Heart left ventricle (tissue), 13 donors: ENCODE measurements around the gene FURIN.

Experiments used
- POLR2A ChIP-seq, 2 donors: fragments of 450-650 bp; IDR thresholded peaks; one replicate each; pipeline ENCODE4 v1.6.1; 2017; ENCODE audit warnings: antibody characterized with exemption in 2 of 2, mild to moderate bottlenecking in 2 of 2, moderate library complexity in 2 of 2
- TF ChIP-seq, protein P1 (sequence below), 12 donors: fragments of 200-600 bp; sonication (generic) in 4 of 12; IDR thresholded peaks; one replicate each; pipeline versions ENCODE4 v1.5.0 to v1.8.0; 2018 to 2022; ENCODE audit warnings: antibody characterized with exemption in 12 of 12, mild to moderate bottlenecking in 5 of 12
- donor health status: ischemic (EF 13 %, LVEDD 7.1; RV severe dilation, severe dysfunction).
- donor health status: DM: no; HTN: yes; CAD: no.
- donor health status: DM: no; HTN: no; CAD: no.
- donor health status: ischemic (EF 25% LVEDD 6.9; RV normal size, moderate dysfunction).
- donor health status: ischemic (EF 25% LVEDD 5.7; RV mildly dilated, moderate dysfunction).
- donor health status: ischemic (EF 35%, LVEDD 5.7; RV mildly dilated, moderate dysfunction).
- donor health status: nonischemic (EF 11% LVEDD 7.7; RV severe dilation, severe dysfunction).
- donor health status: DM: yes; HTN: yes; CAD: no.
- donor health status: PGD.
- donor health status: ischemic (EF 29% LVEDD 5.4; RV normal size, mild dysfunction).
- donor health status: nonischemic (EF 23%, LVEDD 6.1; RV moderate dilation, normal function).

DNA sequence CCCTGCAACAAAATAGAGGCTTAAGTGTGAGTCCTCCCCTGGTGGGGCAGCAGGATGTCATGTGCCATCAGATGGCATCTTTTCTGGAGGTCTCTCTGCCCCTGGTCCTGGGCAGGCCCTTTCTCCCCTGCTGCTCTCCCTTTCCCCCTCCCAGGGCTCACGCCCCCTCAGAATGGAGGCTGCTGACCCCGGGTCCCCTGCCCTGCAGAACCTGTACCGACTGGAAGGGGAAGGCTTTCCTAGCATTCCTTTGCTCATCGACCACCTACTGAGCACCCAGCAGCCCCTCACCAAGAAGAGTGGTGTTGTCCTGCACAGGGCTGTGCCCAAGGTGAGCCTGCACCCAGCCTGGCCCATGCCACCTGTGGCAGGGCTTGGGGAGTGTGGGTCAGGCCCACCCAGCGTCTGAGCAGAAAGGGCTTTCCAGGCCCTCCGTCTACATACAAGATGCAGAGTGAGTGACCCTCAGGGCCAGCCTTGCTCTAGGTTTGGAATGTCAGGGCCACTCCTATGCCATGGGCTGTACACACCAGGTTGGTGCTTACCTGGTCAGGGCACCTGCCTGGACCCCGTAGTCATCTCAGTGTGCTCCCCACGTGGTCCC is 23.1 kb downstream of the FURIN start:
- TF ChIP-seq, protein P1, sequence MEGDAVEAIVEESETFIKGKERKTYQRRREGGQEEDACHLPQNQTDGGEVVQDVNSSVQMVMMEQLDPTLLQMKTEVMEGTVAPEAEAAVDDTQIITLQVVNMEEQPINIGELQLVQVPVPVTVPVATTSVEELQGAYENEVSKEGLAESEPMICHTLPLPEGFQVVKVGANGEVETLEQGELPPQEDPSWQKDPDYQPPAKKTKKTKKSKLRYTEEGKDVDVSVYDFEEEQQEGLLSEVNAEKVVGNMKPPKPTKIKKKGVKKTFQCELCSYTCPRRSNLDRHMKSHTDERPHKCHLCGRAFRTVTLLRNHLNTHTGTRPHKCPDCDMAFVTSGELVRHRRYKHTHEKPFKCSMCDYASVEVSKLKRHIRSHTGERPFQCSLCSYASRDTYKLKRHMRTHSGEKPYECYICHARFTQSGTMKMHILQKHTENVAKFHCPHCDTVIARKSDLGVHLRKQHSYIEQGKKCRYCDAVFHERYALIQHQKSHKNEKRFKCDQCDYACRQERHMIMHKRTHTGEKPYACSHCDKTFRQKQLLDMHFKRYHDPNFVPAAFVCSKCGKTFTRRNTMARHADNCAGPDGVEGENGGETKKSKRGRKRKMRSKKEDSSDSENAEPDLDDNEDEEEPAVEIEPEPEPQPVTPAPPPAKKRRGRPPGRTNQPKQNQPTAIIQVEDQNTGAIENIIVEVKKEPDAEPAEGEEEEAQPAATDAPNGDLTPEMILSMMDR (IDR thresholded peaks at IDR 0.05) = no peak
- TF ChIP-seq POLR2A (IDR thresholded peaks at IDR 0.05) = no peak
